Stomach (tissue), 8 donors: ENCODE measurements around the gene OR4E1. TPM values are rescaled to one million over a fixed set of nuclear protein-coding genes. Genes with fewer than 3 reads are reported as not detected.

Experiments used
- polyA plus RNA-seq, 3 donors: library from polyadenylated mRNA; stranded (reverse); fragments of 200-250 nt; gene quantifications; one replicate each; pipeline ENCODE4 v1.2.3, GENCODE V29; 2013
- small RNA-seq, 4 donors: library from RNA; depleted of rRNA; stranded (forward); fragments of <200 nt; gene quantifications; one replicate each; pipeline ENCODE3, GENCODE V24; 2016
- total RNA-seq, 5 donors: library from RNA; depleted of rRNA; stranded (reverse); fragments of >200 nt; gene quantifications; one replicate each; pipeline versions ENCODE4 v1.1.0 to v1.2.3, GENCODE V29; 2014 to 2016
- donor health status: healthy with polysubstance abuse.
- donor health status: Bipolar disorder and iron deficiency.
- donor health status: healthy.

Gene OR4E1
- total and polyA plus RNA-seq, 8 donors = not detected

Small RNA genes lying within 50 kb of the gene (small RNA-seq; reads per million reads assigned to genes)
- 0 reads per million in 4 donors for gene AC243972.3

Other genes with a start within 250 kb of the OR4E1 start
- gene CHD8, start 217.7 kb downstream of the OR4E1 start, total RNA-seq = 100 to 1,000 TPM in 1 of 5 donors, 10 to 100 TPM in 4; 28.0 to 117 (median 62.8) TPM
- gene CHD8, start 217.7 kb downstream of the OR4E1 start, polyA plus RNA-seq = 10 to 100 TPM; 13.6 to 25.7 (median 16.0) TPM
- 10 to 100 TPM; 11.3 to 38.6 (median 32.1) TPM for gene RAB2B, start 196.9 kb downstream of the OR4E1 start, total RNA-seq
- 10 to 100 TPM in 1 of 3 donors, 1 to 10 TPM in 2; 6.1 to 14.9 (median 7.0) TPM for gene RAB2B, start 196.9 kb downstream of the OR4E1 start, polyA plus RNA-seq
- 100 to 1,000 TPM in 1 of 5 donors, 10 to 100 TPM in 3, 1 to 10 TPM in 1; 8.4 to 102 (median 55.4) TPM for gene TOX4, start 196.6 kb downstream of the OR4E1 start, total RNA-seq
- 10 to 100 TPM; 17.5 to 29.9 (median 18.7) TPM for gene TOX4, start 196.6 kb downstream of the OR4E1 start, polyA plus RNA-seq
- 10 to 100 TPM; 18.7 to 84.3 (median 63.8) TPM for gene METTL3, start 162.5 kb downstream of the OR4E1 start, total RNA-seq
- gene METTL3, start 162.5 kb downstream of the OR4E1 start, polyA plus RNA-seq = 10 to 100 TPM in 2 of 3 donors, 1 to 10 TPM in 1; 8.6 to 44.6 (median 20.7) TPM
- gene SALL2, start 147.5 kb downstream of the OR4E1 start, total RNA-seq = 10 to 100 TPM in 1 of 5 donors, 1 to 10 TPM in 2, not detected in 2; 3.3 to 15.2 (median 6.5) TPM
- gene SALL2, start 147.5 kb downstream of the OR4E1 start, polyA plus RNA-seq = 1 to 10 TPM; 2.5 to 3.1 (median 2.7) TPM
- not detected for gene OR10G3, start 93.7 kb downstream of the OR4E1 start, total RNA-seq
- not detected for gene OR10G3, start 93.7 kb downstream of the OR4E1 start, polyA plus RNA-seq
- not detected for gene OR10G2, start 38.9 kb downstream of the OR4E1 start, total RNA-seq
- gene OR10G2, start 38.9 kb downstream of the OR4E1 start, polyA plus RNA-seq = not detected
- not detected for gene OR4E2, start 20.0 kb downstream of the OR4E1 start, total RNA-seq
- not detected for gene OR4E2, start 20.0 kb downstream of the OR4E1 start, polyA plus RNA-seq